IMR-90 (cell line): ENCODE data around the gene TSPEAR. TPM values are rescaled to one million over a fixed set of nuclear protein-coding genes. Genes with fewer than 3 reads are reported as not detected.

Source experiments
- ATAC-seq: fragments of 200-7000 bp; cut with Tn5 transposase; 2 replicates; pipeline ENCODE4 v1.9.1; 2020; ENCODE audit warnings: low read depth, mild to moderate bottlenecking, moderate library complexity
- BruUV-seq: library from RNA; stranded (reverse); fragments of 400-500 nt; replicated peaks from 2 replicates; lab custom pipeline; 2021; lab: Mats Ljungman, UMichigan
- CTCF ChIA-PET: fragments of 300-600 bp; formaldehyde crosslinking; extraction: SDS; loops from one replicate; lab custom pipeline; 2021; ENCODE audit warnings: antibody characterized with exemption; lab: Yijun Ruan, JAX
- POLR2A ChIA-PET: fragments of 300-600 bp; sonication (Branson Sonifier 250); formaldehyde crosslinking; loops from one replicate; lab custom pipeline; 2022; ENCODE audit warnings: antibody characterized with exemption; ENCODE audit not compliant: unreplicated experiment; lab: Charles Lee
- DNase-seq: peaks from one replicate; pipeline ENCODE4 v3.0.0; 2013
- H2AFZ ChIP-seq: replicated peaks from 2 replicates; pipeline ENCODE3; 2013; ENCODE audit warnings: low read length, mild to moderate bottlenecking; ENCODE audit not compliant: poor library complexity
- H2AK5ac ChIP-seq: 2 replicates; pipeline ENCODE4 v1.6.1; 2013; ENCODE audit warnings: low read depth, low read length, inconsistent platforms
- H2AK9ac ChIP-seq: replicated peaks from 2 replicates; pipeline ENCODE3; 2013; ENCODE audit warnings: mild to moderate bottlenecking, low read depth, low read length, moderate library complexity; ENCODE audit not compliant: poor library complexity
- H2BK120ac ChIP-seq: 2 replicates; pipeline ENCODE4 v1.6.1; 2013; ENCODE audit warnings: low read depth, low read length, inconsistent platforms
- H2BK15ac ChIP-seq: 3 replicates; pipeline ENCODE4 v1.6.1; 2013; ENCODE audit warnings: low read depth, low read length, inconsistent platforms
- H2BK20ac ChIP-seq: 2 replicates; pipeline ENCODE4 v1.6.1; 2013; ENCODE audit warnings: low read depth, mild to moderate bottlenecking, inconsistent platforms, low read length, moderate library complexity
- H2BK5ac ChIP-seq: 2 replicates; pipeline ENCODE4 v1.6.1; 2013; ENCODE audit warnings: mild to moderate bottlenecking, low read depth, low read length, inconsistent platforms; ENCODE audit not compliant: poor library complexity, severe bottlenecking
- H3K14ac ChIP-seq: replicated peaks from 2 replicates; pipeline ENCODE4 v1.6.1; 2013; ENCODE audit warnings: low read depth, low read length, inconsistent platforms
- H3K18ac ChIP-seq: 2 replicates; pipeline ENCODE4 v1.6.1; 2013; ENCODE audit warnings: low read depth, low read length, control low read depth
- H3K23ac ChIP-seq: 2 replicates; pipeline ENCODE4 v1.6.1; 2013; ENCODE audit warnings: low read depth, low read length, inconsistent platforms
- H3K27ac ChIP-seq: 2 replicates; pipeline ENCODE4 v1.5.1; 2013; ENCODE audit warnings: mild to moderate bottlenecking, control low read depth, low read length; ENCODE audit not compliant: insufficient read depth
- H3K27me3 ChIP-seq: 2 replicates; pipeline ENCODE4 v1.6.1; 2013; ENCODE audit warnings: low read length; ENCODE audit not compliant: control insufficient read depth, insufficient read depth
- H3K36me3 ChIP-seq: 2 replicates; pipeline ENCODE4 v1.6.1; 2013; ENCODE audit warnings: low read length, mixed read lengths; ENCODE audit not compliant: control insufficient read depth, insufficient read depth
- H3K4ac ChIP-seq: 2 replicates; pipeline ENCODE4 v1.6.1; 2013; ENCODE audit warnings: low read depth, low read length, inconsistent platforms
- H3K4me1 ChIP-seq: 2 replicates; pipeline ENCODE4 v1.6.1; 2013; ENCODE audit warnings: low read length, mixed read lengths; ENCODE audit not compliant: control insufficient read depth, insufficient read depth
- H3K4me2 ChIP-seq: 2 replicates; pipeline ENCODE4 v1.6.1; 2013; ENCODE audit warnings: low read depth, mild to moderate bottlenecking, control low read depth, low read length, moderate library complexity
- H3K4me3 ChIP-seq: 2 replicates; pipeline ENCODE4 v1.5.1; 2013; ENCODE audit warnings: low read depth, mild to moderate bottlenecking, control low read depth, low read length, moderate library complexity; ENCODE audit not compliant: insufficient read depth
- H3K56ac ChIP-seq: 2 replicates; pipeline ENCODE4 v1.6.1; 2013; ENCODE audit warnings: low read length, inconsistent platforms; ENCODE audit not compliant: insufficient read depth; ENCODE audit errors: extremely low read depth
- H3K79me1 ChIP-seq, 2 experiments: 2 replicates each; pipeline ENCODE4 v1.6.1; 2013; ENCODE audit warnings: low read length in 2 of 2, inconsistent platforms in 1 of 2, low read depth in 1 of 2
- H3K9ac ChIP-seq: 2 replicates; pipeline ENCODE4 v1.6.1; 2013; ENCODE audit warnings: low read depth, low read length, control low read depth
- H3K9me1 ChIP-seq: 2 replicates; pipeline ENCODE4 v1.6.1; 2013; ENCODE audit warnings: low read length, inconsistent platforms; ENCODE audit not compliant: insufficient read depth
- H3K9me3 ChIP-seq: 2 replicates; pipeline ENCODE4 v1.6.1; 2013; ENCODE audit warnings: low read length; ENCODE audit not compliant: control insufficient read depth, insufficient read depth
- H4K20me1 ChIP-seq: 2 replicates; pipeline ENCODE4 v1.6.1; 2013; ENCODE audit warnings: low read length, inconsistent platforms; ENCODE audit not compliant: insufficient read depth
- H4K5ac ChIP-seq: 2 replicates; pipeline ENCODE4 v1.6.1; 2013; ENCODE audit warnings: mild to moderate bottlenecking, low read depth, low read length, control low read depth
- H4K8ac ChIP-seq, 2 experiments: 2 replicates each; pipeline ENCODE4 v1.6.1; 2013; ENCODE audit warnings: low read depth in 2 of 2, low read length in 2 of 2, control low read depth in 1 of 2, inconsistent platforms in 1 of 2
- H4K91ac ChIP-seq: 2 replicates; pipeline ENCODE4 v1.6.1; 2013; ENCODE audit warnings: low read depth, low read length, inconsistent platforms; ENCODE audit not compliant: insufficient read depth
- SMC3 ChIP-seq: fragments of 150-350 bp; IDR thresholded peaks from 2 replicates; pipeline ENCODE4 v1.6.1; 2016; ENCODE audit warnings: low read depth, mild to moderate bottlenecking, antibody characterized with exemption, low read length, moderate library complexity
- WGBS, 2 experiments: methylation state at CpG; one replicate each; pipeline versions ENCODE4 v1.1.5 to v1.1.7; 2013; ENCODE audit warnings: missing lambda C conversion rate in 2 of 2; ENCODE audit not compliant: insufficient read length in 1 of 2; ENCODE audit errors: extremely low coverage in 2 of 2; 5-methylcytosine and 5-hydroxymethylcytosine counted together
- dilution Hi-C: fragments of 300-500 bp; cut with HindIII; formaldehyde crosslinking; loops from one replicate; pipeline ENCODE4 v1.14.3; 2018; ENCODE audit warnings: low sequenced_read_pairs; ENCODE audit not compliant: unreplicated experiment
- in situ Hi-C: fragments of 300-500 bp; cut with MboI; formaldehyde crosslinking; loops from 3 replicates; pipeline ENCODE4 v1.14.3; 2019; ENCODE audit warnings: low sequenced_read_pairs, inconsistent platforms, mixed read lengths
- intact Hi-C: fragments of 100-400 bp; cut with micrococcal nuclease; formaldehyde crosslinking; loops from 2 replicates; pipeline ENCODE4 v1.10.0; 2022
- polyA plus RNA-seq, 3 experiments: library from polyadenylated mRNA; depleted of rRNA; stranded (reverse); fragments of >200 nt; gene quantifications; 2 replicates each; pipeline ENCODE4 v1.2.3, GENCODE V29; 2012; ENCODE audit warnings: low replicate concordance in 1 of 3
- total RNA-seq: library from RNA; depleted of rRNA; stranded (reverse); fragments of >200 nt; gene quantifications from 2 replicates; pipeline ENCODE4 v1.2.3, GENCODE V29; 2012

Gene TSPEAR
- total and polyA plus RNA-seq, 2 of the 4 experiments (the other 2 are of a cell fraction), result not detected

- CTCF ChIA-PET, result no interaction called here
- H3K18ac ChIP-seq, result no peak overlapping the region
Measured at GRCh38 chr21:44521301-44521927, 190.0 kb downstream of the TSPEAR start.

More at GRCh38 chr21:44521301-44521927, 190.0 kb downstream of the TSPEAR start:
- Histone ChIP-seq H3K9ac (no peak overlapping the region), H3K56ac (no peak overlapping the region), H3K14ac (no peak overlapping the region), H3K9me3 (peaks cover 11% of the 10 kb centered on the region), H3K4me3 (no peak overlapping the region), H2AK9ac (no peak overlapping the region), H3K27ac (no peak overlapping the region), H4K91ac (no peak overlapping the region), H4K5ac (no peak overlapping the region), H2AFZ (no peak overlapping the region), H3K27me3 (no peaks in the 10 kb centered on the region), H3K4me2 (no peak overlapping the region), H3K4ac (no peak overlapping the region), H3K36me3 (no peaks in the 10 kb centered on the region), H4K20me1 (no peaks in the 10 kb centered on the region), H4K8ac (no peak overlapping the region), H2AK5ac (no peak overlapping the region), H3K4me1 (no peaks in the 10 kb centered on the region), H2BK15ac (no peak overlapping the region), H2BK120ac (no peak overlapping the region), H2BK20ac (no peak overlapping the region), H3K79me1 (no peaks in the 10 kb centered on the region), H3K23ac (no peak overlapping the region), H2BK5ac (no peak overlapping the region), H3K9me1 (no peaks in the 10 kb centered on the region)
- in situ Hi-C loops, result loop anchor here (25.0 kb wide), 1 partner anchor 416 kb away; the partner anchor contains the start of gene SLX9
- POLR2A ChIA-PET, result no interaction called here
- ATAC-seq (no peak), DNase-seq (no peak)
- 73% methylated on average over 6 of the region's 22 CpGs; no CpG with 5 or more reads in 1 of the 2 experiments for WGBS, 2 experiments
- dilution Hi-C loops, result no loop called here
- no peak for TF ChIP-seq SMC3
- no TSS peak for BruUV-seq
- intact Hi-C loops, result no loop called here
